ENCODE measurements around the gene RNF182.

RNF182 gene

DNA sequence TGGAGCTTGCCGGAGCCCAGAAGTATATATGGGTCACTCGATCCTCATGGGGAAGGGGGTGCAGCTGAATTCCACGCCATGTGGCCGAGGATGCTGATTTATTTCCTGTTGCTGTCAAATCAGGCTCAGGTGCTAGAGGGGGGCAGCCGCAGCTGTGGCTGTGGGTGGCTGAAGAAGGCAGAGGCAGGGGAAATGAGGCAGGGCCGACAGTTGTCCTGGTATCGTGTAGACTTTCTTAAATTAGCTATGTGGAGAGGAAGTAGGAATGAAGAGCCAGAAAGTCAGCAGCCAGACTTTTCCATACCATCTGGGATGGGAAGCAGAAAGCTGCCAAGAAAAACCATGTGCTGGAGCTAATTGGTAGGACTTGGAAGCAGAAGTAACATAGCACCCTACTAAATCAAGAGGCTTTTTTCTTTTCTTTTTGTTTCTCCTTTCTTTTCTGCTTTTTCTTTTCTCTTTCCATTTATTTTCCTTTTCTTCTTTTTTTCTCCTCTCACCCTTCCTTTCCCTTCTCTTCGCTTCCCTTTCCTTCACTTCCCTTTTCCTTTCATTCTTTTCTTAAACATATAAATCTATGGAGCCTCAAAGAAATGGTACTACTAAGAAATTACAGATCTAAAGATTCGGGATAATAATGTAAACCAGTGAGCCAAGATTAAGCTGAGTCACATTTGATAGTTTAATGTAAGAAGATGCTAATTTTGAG, 102.2 kb downstream of the RNF182 start:
- TF ChIP-seq POLR2AphosphoS5 (IDR thresholded peaks at IDR 0.05; ENCODE audit: low read depth) = no peak
- Histone ChIP-seq H3K27me3 (ENCODE audit: insufficient read depth, poor library complexity, severe bottlenecking) (no peaks in the 10 kb centered on the region), H3K27ac (replicated peaks) (no peak overlapping the region), H3K4me3 (replicated peaks; ENCODE audit: insufficient read depth, low read length) (no peak overlapping the region)
- no peak for DNase-seq (ENCODE audit: low read depth in 1 of 2, low spot score in 1 of 2)

DNA sequence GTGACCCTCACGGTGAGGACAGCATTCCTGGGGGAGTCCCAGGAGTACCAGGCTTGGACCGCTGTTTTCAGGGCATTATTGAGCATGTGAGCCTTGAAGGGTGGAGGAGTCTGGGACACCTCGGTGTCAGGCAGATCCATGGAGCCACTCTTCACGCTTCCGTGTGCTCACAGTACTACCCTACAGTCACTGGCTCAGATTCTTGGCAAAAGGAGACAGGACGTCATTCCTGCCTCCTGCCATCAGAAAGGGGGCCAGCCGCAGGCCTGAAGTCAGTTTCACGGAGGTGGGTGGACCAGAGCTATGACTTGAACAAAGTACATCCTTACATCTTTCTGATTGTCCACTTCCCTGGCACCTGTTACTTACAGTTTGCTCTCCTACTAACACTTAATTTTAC, 103.9 kb downstream of the RNF182 start:
- DNase-seq (ENCODE audit: low read depth in 1 of 2, low spot score in 1 of 2) = no peak
- no peak overlapping the region for H3K27ac ChIP-seq (replicated peaks)
- no peak for TF ChIP-seq POLR2AphosphoS5 (IDR thresholded peaks at IDR 0.05; ENCODE audit: low read depth)
- TF ChIP-seq, protein P1, sequence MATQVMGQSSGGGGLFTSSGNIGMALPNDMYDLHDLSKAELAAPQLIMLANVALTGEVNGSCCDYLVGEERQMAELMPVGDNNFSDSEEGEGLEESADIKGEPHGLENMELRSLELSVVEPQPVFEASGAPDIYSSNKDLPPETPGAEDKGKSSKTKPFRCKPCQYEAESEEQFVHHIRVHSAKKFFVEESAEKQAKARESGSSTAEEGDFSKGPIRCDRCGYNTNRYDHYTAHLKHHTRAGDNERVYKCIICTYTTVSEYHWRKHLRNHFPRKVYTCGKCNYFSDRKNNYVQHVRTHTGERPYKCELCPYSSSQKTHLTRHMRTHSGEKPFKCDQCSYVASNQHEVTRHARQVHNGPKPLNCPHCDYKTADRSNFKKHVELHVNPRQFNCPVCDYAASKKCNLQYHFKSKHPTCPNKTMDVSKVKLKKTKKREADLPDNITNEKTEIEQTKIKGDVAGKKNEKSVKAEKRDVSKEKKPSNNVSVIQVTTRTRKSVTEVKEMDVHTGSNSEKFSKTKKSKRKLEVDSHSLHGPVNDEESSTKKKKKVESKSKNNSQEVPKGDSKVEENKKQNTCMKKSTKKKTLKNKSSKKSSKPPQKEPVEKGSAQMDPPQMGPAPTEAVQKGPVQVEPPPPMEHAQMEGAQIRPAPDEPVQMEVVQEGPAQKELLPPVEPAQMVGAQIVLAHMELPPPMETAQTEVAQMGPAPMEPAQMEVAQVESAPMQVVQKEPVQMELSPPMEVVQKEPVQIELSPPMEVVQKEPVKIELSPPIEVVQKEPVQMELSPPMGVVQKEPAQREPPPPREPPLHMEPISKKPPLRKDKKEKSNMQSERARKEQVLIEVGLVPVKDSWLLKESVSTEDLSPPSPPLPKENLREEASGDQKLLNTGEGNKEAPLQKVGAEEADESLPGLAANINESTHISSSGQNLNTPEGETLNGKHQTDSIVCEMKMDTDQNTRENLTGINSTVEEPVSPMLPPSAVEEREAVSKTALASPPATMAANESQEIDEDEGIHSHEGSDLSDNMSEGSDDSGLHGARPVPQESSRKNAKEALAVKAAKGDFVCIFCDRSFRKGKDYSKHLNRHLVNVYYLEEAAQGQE (IDR thresholded peaks at IDR 0.05; ENCODE audit: insufficient replicate concordance, low read depth) = no peak
- no peak for TF ChIP-seq GABPA (IDR thresholded peaks at IDR 0.05; ENCODE audit: low read depth)
- TF ChIP-seq, protein P2, sequence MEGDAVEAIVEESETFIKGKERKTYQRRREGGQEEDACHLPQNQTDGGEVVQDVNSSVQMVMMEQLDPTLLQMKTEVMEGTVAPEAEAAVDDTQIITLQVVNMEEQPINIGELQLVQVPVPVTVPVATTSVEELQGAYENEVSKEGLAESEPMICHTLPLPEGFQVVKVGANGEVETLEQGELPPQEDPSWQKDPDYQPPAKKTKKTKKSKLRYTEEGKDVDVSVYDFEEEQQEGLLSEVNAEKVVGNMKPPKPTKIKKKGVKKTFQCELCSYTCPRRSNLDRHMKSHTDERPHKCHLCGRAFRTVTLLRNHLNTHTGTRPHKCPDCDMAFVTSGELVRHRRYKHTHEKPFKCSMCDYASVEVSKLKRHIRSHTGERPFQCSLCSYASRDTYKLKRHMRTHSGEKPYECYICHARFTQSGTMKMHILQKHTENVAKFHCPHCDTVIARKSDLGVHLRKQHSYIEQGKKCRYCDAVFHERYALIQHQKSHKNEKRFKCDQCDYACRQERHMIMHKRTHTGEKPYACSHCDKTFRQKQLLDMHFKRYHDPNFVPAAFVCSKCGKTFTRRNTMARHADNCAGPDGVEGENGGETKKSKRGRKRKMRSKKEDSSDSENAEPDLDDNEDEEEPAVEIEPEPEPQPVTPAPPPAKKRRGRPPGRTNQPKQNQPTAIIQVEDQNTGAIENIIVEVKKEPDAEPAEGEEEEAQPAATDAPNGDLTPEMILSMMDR (IDR thresholded peaks at IDR 0.05; ENCODE audit: insufficient read depth, low read length) = no peak
- TF ChIP-seq SPI1 (IDR thresholded peaks at IDR 0.05; ENCODE audit: borderline replicate concordance, low read depth) = no peak
- H3K27me3 ChIP-seq (ENCODE audit: insufficient read depth, poor library complexity, severe bottlenecking) = no peaks in the 10 kb centered on the region
- no peak overlapping the region for H3K4me3 ChIP-seq (replicated peaks; ENCODE audit: insufficient read depth, low read length)

DNA sequence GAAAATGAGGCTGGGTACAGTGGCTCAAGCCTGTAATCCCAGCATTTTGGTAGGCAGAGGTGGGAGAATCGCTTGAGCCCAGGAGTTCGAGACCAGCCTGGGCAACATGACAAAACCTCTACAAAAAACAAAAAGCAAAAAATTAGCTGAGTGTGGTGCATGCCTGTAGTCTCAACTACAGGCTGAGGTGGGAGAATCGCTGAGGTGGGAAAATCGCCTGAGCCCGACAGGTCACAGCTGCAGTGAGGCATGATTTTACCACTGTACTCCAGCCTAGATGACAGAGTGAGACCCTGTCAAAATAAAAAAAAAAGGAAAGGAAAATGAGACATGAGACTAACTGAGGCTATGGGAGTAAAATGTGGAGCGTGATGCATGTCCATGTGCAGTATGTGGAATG, 104.9 kb downstream of the RNF182 start:
- TF ChIP-seq, protein P2 (IDR thresholded peaks at IDR 0.05; ENCODE audit: insufficient read depth, low read length) = no peak
- no peak for TF ChIP-seq POLR2AphosphoS5 (IDR thresholded peaks at IDR 0.05; ENCODE audit: low read depth)
- TF ChIP-seq, protein P1 (IDR thresholded peaks at IDR 0.05; ENCODE audit: insufficient replicate concordance, low read depth) = no peak
- no peak for TF ChIP-seq GABPA (IDR thresholded peaks at IDR 0.05; ENCODE audit: low read depth)
- TF ChIP-seq SPI1 (IDR thresholded peaks at IDR 0.05; ENCODE audit: borderline replicate concordance, low read depth) = no peak
- H3K27ac ChIP-seq (replicated peaks) = no peak overlapping the region
- DNase-seq (ENCODE audit: low read depth in 1 of 2, low spot score in 1 of 2) = no peak
- no peaks in the 10 kb centered on the region for H3K27me3 ChIP-seq (ENCODE audit: insufficient read depth, poor library complexity, severe bottlenecking)
- H3K4me3 ChIP-seq (replicated peaks; ENCODE audit: insufficient read depth, low read length) = no peak overlapping the region
